HepG2 (cell line): ENCODE results near the gene DPAGT1. TPM values are rescaled to one million over a fixed set of nuclear protein-coding genes. Genes with fewer than 3 reads are reported as not detected.
A peak's percentile ranks its signal among the peaks of the same experiment; 100 is the strongest.

ENCODE experiments used
- ARNT ChIP-seq: fragments of 450-650 bp; IDR thresholded peaks from 2 replicates; pipeline ENCODE4 v1.6.1; 2017
- CBX1 ChIP-seq: IDR thresholded peaks from one replicate; pipeline ENCODE4 v1.6.1; 2016; ENCODE audit warnings: antibody characterized with exemption, low read depth
- CHCHD3 ChIP-seq: sonication (generic); formaldehyde crosslinking; IDR thresholded peaks from 2 replicates; pipeline ENCODE4 v1.8.0; 2022; ENCODE audit warnings: mild to moderate bottlenecking, missing genetic modification reagents, moderate library complexity
- ELF1 ChIP-seq: sonication (generic); formaldehyde crosslinking; IDR thresholded peaks from 2 replicates; pipeline ENCODE4 v1.4.0; 2020; ENCODE audit warnings: missing genetic modification reagents
- EZH2 ChIP-seq: conservative IDR thresholded peaks from 2 replicates; pipeline ENCODE4 v1.6.1; 2012; ENCODE audit warnings: mild to moderate bottlenecking, low read depth, low read length, moderate library complexity
- GABPB1 ChIP-seq: IDR thresholded peaks from 2 replicates; pipeline ENCODE4 v1.6.1; 2016; ENCODE audit warnings: mild to moderate bottlenecking, missing genetic modification reagents, moderate library complexity, missing compliant biosample characterization
- HOXA5 ChIP-seq: sonication (generic); formaldehyde crosslinking; IDR thresholded peaks from 2 replicates; pipeline ENCODE4 v1.4.0; 2020; ENCODE audit warnings: missing genetic modification reagents
- KDM5A ChIP-seq: fragments of 200-600 bp; sonication (generic); IDR thresholded peaks from 2 replicates; pipeline ENCODE4 v1.7.0; 2018; ENCODE audit warnings: antibody characterized with exemption, mild to moderate bottlenecking, low read length, borderline replicate concordance
- KDM5B ChIP-seq: sonication (generic); formaldehyde crosslinking; IDR thresholded peaks from 2 replicates; pipeline ENCODE4 v1.4.0; 2020; ENCODE audit warnings: missing genetic modification reagents, mild to moderate bottlenecking, borderline replicate concordance
- MTF1 ChIP-seq: sonication (generic); formaldehyde crosslinking; IDR thresholded peaks from 2 replicates; pipeline ENCODE4 v1.5.0; 2020; ENCODE audit warnings: missing genetic modification reagents
- NFKB2 ChIP-seq: sonication (generic); formaldehyde crosslinking; IDR thresholded peaks from 2 replicates; pipeline ENCODE4 v1.4.0; 2020; ENCODE audit warnings: missing genetic modification reagents, borderline replicate concordance
- POLR2A ChIP-seq, 2 experiments: IDR thresholded peaks; 2 replicates each; pipeline ENCODE4 v1.6.1; 2011; ENCODE audit warnings: low read depth in 2 of 2, low read length in 2 of 2, mild to moderate bottlenecking in 1 of 2, moderate library complexity in 1 of 2; ENCODE audit not compliant: insufficient read depth in 1 of 2
- REXO4 ChIP-seq: sonication (generic); formaldehyde crosslinking; IDR thresholded peaks from 2 replicates; pipeline ENCODE4 v1.8.0; 2022; ENCODE audit warnings: missing genetic modification reagents, mild to moderate bottlenecking, borderline replicate concordance
- RFX3 ChIP-seq: IDR thresholded peaks from 2 replicates; pipeline ENCODE4 v1.6.1; 2016; ENCODE audit warnings: missing biosample characterization, missing genetic modification reagents
- SP5 ChIP-seq: IDR thresholded peaks from 2 replicates; pipeline ENCODE4 v1.6.1; 2016; ENCODE audit warnings: low read depth, borderline replicate concordance
- ZC3H4 ChIP-seq: sonication (generic); formaldehyde crosslinking; IDR thresholded peaks from 2 replicates; pipeline ENCODE4 v1.4.0; 2020; ENCODE audit warnings: missing genetic modification reagents, borderline replicate concordance
- ZMYM4 ChIP-seq: sonication (generic); formaldehyde crosslinking; IDR thresholded peaks from 2 replicates; pipeline ENCODE4 v1.8.1; 2023; ENCODE audit warnings: mild to moderate bottlenecking, missing genetic modification reagents
- ZNF124 ChIP-seq: sonication (generic); formaldehyde crosslinking; IDR thresholded peaks from 2 replicates; pipeline ENCODE4 v1.4.0; 2020; ENCODE audit warnings: missing genetic modification reagents
- ZNF672 ChIP-seq: sonication (generic); formaldehyde crosslinking; IDR thresholded peaks from 2 replicates; pipeline ENCODE4 v1.8.1; 2022; ENCODE audit warnings: missing genetic modification reagents
- polyA plus RNA-seq, 8 experiments: library from polyadenylated mRNA; depleted of rRNA in 3 of 8; stranded (reverse) in 7 of 8; unstranded in 1 of 8; fragments of >200 nt; fragmentation: Illumina TruSeq in 4 of 8; extraction: Trizol in 4 of 8; gene quantifications; 2 replicates each; pipeline versions ENCODE4 v1.2.1 to v1.2.3, GENCODE V29; 2011 to 2016; ENCODE audit warnings: low read depth in 4 of 8, missing spikeins in 1 of 8, mixed read lengths in 1 of 8; ENCODE audit not compliant: insufficient read depth in 1 of 8
- total RNA-seq, 5 experiments: library from RNA; depleted of rRNA; stranded (reverse); fragments of >200 nt; fragmentation: Illumina TruSeq; extraction: Trizol; gene quantifications; 2 replicates each; pipeline ENCODE4 v1.2.3, GENCODE V29; 2016; ENCODE audit warnings: low read depth in 1 of 5
- TF ChIP-seq, protein P1 (sequence below): sonication (generic); formaldehyde crosslinking; IDR thresholded peaks from 2 replicates; pipeline ENCODE4 v1.4.0; 2020; ENCODE audit warnings: mild to moderate bottlenecking, missing genetic modification reagents
- TF ChIP-seq, protein P2 (sequence below): IDR thresholded peaks from 2 replicates; pipeline ENCODE4 v1.6.1; 2016; ENCODE audit warnings: missing genetic modification reagents, missing compliant biosample characterization
- TF ChIP-seq, protein P3 (sequence below): sonication (generic); formaldehyde crosslinking; IDR thresholded peaks from 2 replicates; pipeline ENCODE4 v1.8.1; 2023; ENCODE audit warnings: mild to moderate bottlenecking, missing genetic modification reagents
- TF ChIP-seq, protein P4 (sequence below): sonication (generic); formaldehyde crosslinking; IDR thresholded peaks from 2 replicates; pipeline ENCODE4 v1.4.0; 2020; ENCODE audit warnings: mild to moderate bottlenecking, missing genetic modification reagents
- TF ChIP-seq, protein P5 (sequence below): sonication (generic); formaldehyde crosslinking; IDR thresholded peaks from 2 replicates; pipeline ENCODE4 v1.4.0; 2020; ENCODE audit warnings: missing genetic modification reagents, borderline replicate concordance

DPAGT1 gene
- total and polyA plus RNA-seq, 2 of the 13 experiments (the other 11 are each of a cell fraction or from before 2014, with no cell fraction given), result 37.6 to 70.7 TPM

DNA sequence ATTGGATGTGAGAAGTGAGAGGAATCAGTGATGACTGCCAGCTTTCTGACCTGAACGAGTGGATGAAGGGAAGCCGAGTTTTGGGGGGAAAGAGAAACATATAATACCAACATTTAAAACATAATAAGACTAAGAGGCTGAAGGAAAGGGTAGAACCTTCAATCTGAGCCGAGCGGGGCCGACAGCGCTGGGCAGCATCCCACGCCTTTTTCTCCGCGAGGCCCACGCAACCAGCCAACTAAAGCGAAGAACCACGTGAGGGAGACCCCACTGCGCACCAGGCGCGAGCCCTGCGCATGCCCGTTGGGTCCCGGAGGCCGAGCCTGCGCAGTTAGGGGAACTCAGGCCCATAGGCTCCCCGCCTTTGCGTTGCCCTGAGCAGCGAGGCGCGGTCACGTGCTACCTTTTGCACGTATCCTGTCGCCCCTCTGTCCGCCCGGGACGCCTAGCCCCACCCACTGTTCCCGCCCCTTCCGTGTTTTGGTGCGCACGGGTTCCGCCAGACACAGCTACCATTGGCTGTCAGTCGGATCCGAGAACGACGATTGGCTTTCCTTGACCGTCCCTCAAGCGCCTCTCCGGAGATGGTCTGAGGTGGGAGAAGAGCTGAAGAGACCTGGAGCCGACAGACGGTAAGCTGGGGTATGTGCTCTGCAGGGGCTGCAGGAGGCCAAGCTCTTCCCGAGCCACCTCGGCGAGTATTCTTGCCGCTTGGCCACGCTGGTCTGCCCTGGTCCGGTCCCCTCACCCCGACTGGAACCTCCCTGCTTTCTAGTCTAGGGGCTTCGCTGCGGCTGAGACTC is 19.6 kb upstream of the DPAGT1 start, which contains the start of gene HINFP (continued):
- TF ChIP-seq NFKB2, result peak; percentile 78; the same call in 1 of the 2 replicates
- no peak for TF ChIP-seq MTF1 (CRISPR knock-in tag)
- no peak for TF ChIP-seq EZH2
- no peak for TF ChIP-seq REXO4 (CRISPR knock-in tag)
- peak; percentile 21; the same call in 1 of the 2 replicates for TF ChIP-seq HOXA5 (CRISPR knock-in tag)
- peak; percentile 65 to 84 for TF ChIP-seq POLR2A (IDR thresholded peaks at IDR 0.05; ENCODE audit: insufficient read depth in 1 of 2, low read depth in 2 of 2, low read length in 2 of 2)
- peak; percentile 52; the same call in 1 of the 2 replicates for TF ChIP-seq SP5 (CRISPR knock-in tag)
- TF ChIP-seq ZNF124 (CRISPR knock-in tag), result peak; percentile 55; the same call in 1 of the 2 replicates
- peak; percentile 94 for TF ChIP-seq GABPB1 (CRISPR knock-in tag)
- TF ChIP-seq, protein P1, sequence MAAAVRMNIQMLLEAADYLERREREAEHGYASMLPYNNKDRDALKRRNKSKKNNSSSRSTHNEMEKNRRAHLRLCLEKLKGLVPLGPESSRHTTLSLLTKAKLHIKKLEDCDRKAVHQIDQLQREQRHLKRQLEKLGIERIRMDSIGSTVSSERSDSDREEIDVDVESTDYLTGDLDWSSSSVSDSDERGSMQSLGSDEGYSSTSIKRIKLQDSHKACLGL (CRISPR knock-in tag), result peak; percentile 35
- no peak for TF ChIP-seq ZC3H4 (CRISPR knock-in tag)
- TF ChIP-seq, protein P2, sequence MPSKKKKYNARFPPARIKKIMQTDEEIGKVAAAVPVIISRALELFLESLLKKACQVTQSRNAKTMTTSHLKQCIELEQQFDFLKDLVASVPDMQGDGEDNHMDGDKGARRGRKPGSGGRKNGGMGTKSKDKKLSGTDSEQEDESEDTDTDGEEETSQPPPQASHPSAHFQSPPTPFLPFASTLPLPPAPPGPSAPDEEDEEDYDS (CRISPR knock-in tag), result peak; percentile 80
- TF ChIP-seq ZNF672 (CRISPR knock-in tag), result no peak
- TF ChIP-seq CHCHD3, result 0 out of 2 replicates have a peak, but pooled peaks have one; percentile 18
- TF ChIP-seq KDM5A, result no peak; the same call in 1 of the 2 replicates
- TF ChIP-seq, protein P3, sequence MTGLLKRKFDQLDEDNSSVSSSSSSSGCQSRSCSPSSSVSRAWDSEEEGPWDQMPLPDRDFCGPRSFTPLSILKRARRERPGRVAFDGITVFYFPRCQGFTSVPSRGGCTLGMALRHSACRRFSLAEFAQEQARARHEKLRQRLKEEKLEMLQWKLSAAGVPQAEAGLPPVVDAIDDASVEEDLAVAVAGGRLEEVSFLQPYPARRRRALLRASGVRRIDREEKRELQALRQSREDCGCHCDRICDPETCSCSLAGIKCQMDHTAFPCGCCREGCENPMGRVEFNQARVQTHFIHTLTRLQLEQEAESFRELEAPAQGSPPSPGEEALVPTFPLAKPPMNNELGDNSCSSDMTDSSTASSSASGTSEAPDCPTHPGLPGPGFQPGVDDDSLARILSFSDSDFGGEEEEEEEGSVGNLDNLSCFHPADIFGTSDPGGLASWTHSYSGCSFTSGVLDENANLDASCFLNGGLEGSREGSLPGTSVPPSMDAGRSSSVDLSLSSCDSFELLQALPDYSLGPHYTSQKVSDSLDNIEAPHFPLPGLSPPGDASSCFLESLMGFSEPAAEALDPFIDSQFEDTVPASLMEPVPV (CRISPR knock-in tag), result peak; percentile 72; the same call in 1 of the 2 replicates
- TF ChIP-seq, protein P4, sequence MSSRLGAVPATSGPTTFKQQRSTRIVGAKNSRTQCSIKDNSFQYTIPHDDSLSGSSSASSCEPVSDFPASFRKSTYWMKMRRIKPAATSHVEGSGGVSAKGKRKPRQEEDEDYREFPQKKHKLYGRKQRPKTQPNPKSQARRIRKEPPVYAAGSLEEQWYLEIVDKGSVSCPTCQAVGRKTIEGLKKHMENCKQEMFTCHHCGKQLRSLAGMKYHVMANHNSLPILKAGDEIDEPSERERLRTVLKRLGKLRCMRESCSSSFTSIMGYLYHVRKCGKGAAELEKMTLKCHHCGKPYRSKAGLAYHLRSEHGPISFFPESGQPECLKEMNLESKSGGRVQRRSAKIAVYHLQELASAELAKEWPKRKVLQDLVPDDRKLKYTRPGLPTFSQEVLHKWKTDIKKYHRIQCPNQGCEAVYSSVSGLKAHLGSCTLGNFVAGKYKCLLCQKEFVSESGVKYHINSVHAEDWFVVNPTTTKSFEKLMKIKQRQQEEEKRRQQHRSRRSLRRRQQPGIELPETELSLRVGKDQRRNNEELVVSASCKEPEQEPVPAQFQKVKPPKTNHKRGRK (CRISPR knock-in tag), result no peak
- TF ChIP-seq ZMYM4 (CRISPR knock-in tag), result peak; percentile 58
- TF ChIP-seq ELF1 (CRISPR knock-in tag), result peak; percentile 96
- TF ChIP-seq, protein P5, sequence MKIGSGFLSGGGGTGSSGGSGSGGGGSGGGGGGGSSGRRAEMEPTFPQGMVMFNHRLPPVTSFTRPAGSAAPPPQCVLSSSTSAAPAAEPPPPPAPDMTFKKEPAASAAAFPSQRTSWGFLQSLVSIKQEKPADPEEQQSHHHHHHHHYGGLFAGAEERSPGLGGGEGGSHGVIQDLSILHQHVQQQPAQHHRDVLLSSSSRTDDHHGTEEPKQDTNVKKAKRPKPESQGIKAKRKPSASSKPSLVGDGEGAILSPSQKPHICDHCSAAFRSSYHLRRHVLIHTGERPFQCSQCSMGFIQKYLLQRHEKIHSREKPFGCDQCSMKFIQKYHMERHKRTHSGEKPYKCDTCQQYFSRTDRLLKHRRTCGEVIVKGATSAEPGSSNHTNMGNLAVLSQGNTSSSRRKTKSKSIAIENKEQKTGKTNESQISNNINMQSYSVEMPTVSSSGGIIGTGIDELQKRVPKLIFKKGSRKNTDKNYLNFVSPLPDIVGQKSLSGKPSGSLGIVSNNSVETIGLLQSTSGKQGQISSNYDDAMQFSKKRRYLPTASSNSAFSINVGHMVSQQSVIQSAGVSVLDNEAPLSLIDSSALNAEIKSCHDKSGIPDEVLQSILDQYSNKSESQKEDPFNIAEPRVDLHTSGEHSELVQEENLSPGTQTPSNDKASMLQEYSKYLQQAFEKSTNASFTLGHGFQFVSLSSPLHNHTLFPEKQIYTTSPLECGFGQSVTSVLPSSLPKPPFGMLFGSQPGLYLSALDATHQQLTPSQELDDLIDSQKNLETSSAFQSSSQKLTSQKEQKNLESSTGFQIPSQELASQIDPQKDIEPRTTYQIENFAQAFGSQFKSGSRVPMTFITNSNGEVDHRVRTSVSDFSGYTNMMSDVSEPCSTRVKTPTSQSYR (CRISPR knock-in tag), result 0 out of 2 replicates have a peak, but pooled peaks have one; percentile 10
- TF ChIP-seq ARNT, result no peak
- peak; percentile 50; the same call in 1 of the 2 replicates for TF ChIP-seq RFX3 (CRISPR knock-in tag)
- peak; percentile 72; the same call in 1 of the 2 replicates for TF ChIP-seq KDM5B (CRISPR knock-in tag)
- TF ChIP-seq CBX1, result peak; percentile 51
